ENCODE measurements around the gene IL22RA2.
"Not testable (repeated sequence)": the region's sequence is repeated elsewhere in the genome, so short reads cannot be mapped to it uniquely, and the experiment has no call there.

The IL22RA2 gene

GRCh38 chr6:137121401-137121997, 51.9 kb downstream of the IL22RA2 start:
- no peak for DNase-seq

GRCh38 chr6:137120748-137121147, 52.7 kb downstream of the IL22RA2 start:
- no peak for DNase-seq

- DNase-seq: no peak
Observed at GRCh38 chr6:137119196-137120104, 54.0 kb downstream of the IL22RA2 start.

GRCh38 chr6:137117581-137117980, 55.9 kb downstream of the IL22RA2 start:
- DNase-seq: no peak

- DNase-seq: no peak
Observed at GRCh38 chr6:137116807-137117206, 56.6 kb downstream of the IL22RA2 start.

GRCh38 chr6:137115658-137116057, 57.8 kb downstream of the IL22RA2 start:
- no peak for DNase-seq

- DNase-seq: no peak
Observed at GRCh38 chr6:137112067-137112355, 61.4 kb downstream of the IL22RA2 start.

- no peak for DNase-seq
Observed at GRCh38 chr6:137111296-137112066, 62.0 kb downstream of the IL22RA2 start.

GRCh38 chr6:137107767-137108105, 65.7 kb downstream of the IL22RA2 start:
- no peak for DNase-seq

GRCh38 chr6:137107047-137107766, 66.2 kb downstream of the IL22RA2 start:
- not testable (repeated sequence) for DNase-seq

GRCh38 chr6:137106183-137106582, 67.3 kb downstream of the IL22RA2 start:
- DNase-seq: no peak

GRCh38 chr6:137105375-137105774, 68.1 kb downstream of the IL22RA2 start:
- DNase-seq: no peak

GRCh38 chr6:137104926-137105325, 68.5 kb downstream of the IL22RA2 start:
- DNase-seq: no peak

- DNase-seq: no peak
Observed at GRCh38 chr6:137102851-137103492, 70.5 kb downstream of the IL22RA2 start.

- no peak for DNase-seq
Observed at GRCh38 chr6:137102050-137102848, 71.2 kb downstream of the IL22RA2 start.

- no peak for DNase-seq
Observed at GRCh38 chr6:137099689-137100403, 73.6 kb downstream of the IL22RA2 start.

GRCh38 chr6:137097526-137097925, 75.9 kb downstream of the IL22RA2 start:
- no peak for DNase-seq

GRCh38 chr6:137097057-137097456, 76.4 kb downstream of the IL22RA2 start:
- DNase-seq: no peak

- DNase-seq: no peak
Observed at GRCh38 chr6:137095651-137096238, 77.7 kb downstream of the IL22RA2 start.

- no peak for DNase-seq
Observed at GRCh38 chr6:137095093-137095492, 78.4 kb downstream of the IL22RA2 start.
